Upper lobe of left lung (tissue), 4 donors: ENCODE results near the gene RBM44.

Experiments used
- EP300 ChIP-seq, 4 donors: sonication (generic); formaldehyde crosslinking; IDR thresholded peaks; one replicate each; pipeline ENCODE4 v1.5.1; 2017; ENCODE audit warnings: antibody characterized with exemption in 4 of 4, control low read depth in 2 of 4
- TF ChIP-seq, protein P1 (sequence below), 6 experiments: fragments of 450-650 bp in 4 of 6; fragments of 200-600 bp in 2 of 6; sonication (generic) in 2 of 6; IDR thresholded peaks; one replicate each; pipeline ENCODE4 v1.5.1; 2016 to 2019; ENCODE audit warnings: antibody characterized with exemption in 6 of 6

DNA sequence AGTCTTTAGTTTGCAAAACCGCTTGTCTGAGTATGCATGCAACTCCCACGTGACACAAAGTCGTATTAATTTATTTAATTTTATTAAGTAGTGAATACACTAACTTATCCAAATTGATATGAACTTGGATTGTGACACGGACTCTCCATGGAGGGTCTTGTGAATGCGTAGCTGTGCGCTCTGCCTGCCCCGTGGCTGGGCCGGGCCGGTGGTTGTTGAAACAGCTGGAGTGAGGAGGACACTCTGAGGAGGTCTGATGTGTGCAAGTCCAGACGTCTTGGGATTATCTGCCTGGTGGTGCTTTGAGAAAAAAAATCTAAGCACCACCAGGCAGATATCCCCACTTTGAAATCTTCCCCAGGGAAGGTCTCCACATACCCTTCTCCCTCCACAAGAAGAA lies 41.0 kb upstream of the RBM44 start:
- TF ChIP-seq, protein P1, sequence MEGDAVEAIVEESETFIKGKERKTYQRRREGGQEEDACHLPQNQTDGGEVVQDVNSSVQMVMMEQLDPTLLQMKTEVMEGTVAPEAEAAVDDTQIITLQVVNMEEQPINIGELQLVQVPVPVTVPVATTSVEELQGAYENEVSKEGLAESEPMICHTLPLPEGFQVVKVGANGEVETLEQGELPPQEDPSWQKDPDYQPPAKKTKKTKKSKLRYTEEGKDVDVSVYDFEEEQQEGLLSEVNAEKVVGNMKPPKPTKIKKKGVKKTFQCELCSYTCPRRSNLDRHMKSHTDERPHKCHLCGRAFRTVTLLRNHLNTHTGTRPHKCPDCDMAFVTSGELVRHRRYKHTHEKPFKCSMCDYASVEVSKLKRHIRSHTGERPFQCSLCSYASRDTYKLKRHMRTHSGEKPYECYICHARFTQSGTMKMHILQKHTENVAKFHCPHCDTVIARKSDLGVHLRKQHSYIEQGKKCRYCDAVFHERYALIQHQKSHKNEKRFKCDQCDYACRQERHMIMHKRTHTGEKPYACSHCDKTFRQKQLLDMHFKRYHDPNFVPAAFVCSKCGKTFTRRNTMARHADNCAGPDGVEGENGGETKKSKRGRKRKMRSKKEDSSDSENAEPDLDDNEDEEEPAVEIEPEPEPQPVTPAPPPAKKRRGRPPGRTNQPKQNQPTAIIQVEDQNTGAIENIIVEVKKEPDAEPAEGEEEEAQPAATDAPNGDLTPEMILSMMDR (IDR thresholded peaks at IDR 0.05) = no peak
- TF ChIP-seq EP300 (IDR thresholded peaks at IDR 0.05) = no peak
